Fibroblast of skin of right quadriceps (primary cell): ENCODE measurements around the gene MPPED1.

ENCODE experiments used
- DNase-seq: peaks from one replicate; pipeline ENCODE4 v3.0.0-alpha.2; 2013

The MPPED1 gene, protein sequence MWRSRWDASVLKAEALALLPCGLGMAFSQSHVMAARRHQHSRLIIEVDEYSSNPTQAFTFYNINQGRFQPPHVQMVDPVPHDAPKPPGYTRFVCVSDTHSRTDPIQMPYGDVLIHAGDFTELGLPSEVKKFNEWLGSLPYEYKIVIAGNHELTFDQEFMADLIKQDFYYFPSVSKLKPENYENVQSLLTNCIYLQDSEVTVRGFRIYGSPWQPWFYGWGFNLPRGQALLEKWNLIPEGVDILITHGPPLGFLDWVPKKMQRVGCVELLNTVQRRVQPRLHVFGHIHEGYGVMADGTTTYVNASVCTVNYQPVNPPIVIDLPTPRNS

DNA sequence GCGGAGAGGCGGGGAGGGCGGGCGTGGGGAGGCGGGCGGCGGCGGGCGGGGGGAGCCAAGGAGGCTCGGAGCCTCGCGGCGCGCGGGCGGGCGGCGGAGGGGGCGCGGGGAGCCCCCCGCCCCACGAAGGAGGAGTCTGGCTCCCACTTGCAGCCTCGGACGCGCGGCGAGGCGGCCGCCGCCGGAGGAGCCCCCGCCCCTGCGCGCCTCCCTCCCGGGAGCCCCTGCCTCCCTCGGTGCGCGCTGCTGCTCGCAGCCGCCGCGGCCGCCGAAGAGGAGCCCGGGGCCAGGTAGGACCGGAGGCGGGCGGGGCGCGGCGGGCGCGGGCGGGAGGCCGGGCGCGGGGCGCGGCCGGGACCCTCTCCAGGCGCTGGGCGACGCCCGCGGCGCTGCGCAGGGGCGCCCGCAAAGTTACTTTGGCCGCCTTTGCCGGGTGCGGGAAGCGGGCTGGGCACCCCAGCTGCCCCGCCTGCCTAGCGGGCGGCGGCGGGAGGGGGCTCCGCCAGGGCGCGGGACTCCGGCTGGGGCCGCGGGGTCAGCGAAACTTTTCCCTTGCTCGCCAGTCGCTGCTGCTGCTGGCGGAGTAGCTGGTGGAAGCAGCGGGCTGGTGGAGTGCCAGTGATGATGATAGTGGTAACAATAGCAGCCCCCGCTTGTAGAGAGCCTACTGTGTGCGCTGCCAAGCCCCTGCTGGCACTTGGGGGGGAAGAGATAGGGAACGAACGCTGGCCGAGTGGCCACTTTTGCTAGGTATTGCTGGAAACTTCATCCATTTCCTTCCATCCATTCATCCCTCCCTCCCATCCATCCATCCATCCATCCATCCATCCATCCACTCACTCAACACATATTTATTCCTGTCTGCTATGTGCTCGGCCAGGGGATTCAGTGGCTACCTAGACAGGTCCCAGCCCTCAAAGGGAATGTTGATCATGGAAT lies at the start of gene MPPED1:
Gene MPPED1 (plus strand): TSS at position 146 of the 939 bp plus-strand sequence. CDS start 12,972 bp downstream, outside the sequence.
- DNase-seq = no peak

DNA sequence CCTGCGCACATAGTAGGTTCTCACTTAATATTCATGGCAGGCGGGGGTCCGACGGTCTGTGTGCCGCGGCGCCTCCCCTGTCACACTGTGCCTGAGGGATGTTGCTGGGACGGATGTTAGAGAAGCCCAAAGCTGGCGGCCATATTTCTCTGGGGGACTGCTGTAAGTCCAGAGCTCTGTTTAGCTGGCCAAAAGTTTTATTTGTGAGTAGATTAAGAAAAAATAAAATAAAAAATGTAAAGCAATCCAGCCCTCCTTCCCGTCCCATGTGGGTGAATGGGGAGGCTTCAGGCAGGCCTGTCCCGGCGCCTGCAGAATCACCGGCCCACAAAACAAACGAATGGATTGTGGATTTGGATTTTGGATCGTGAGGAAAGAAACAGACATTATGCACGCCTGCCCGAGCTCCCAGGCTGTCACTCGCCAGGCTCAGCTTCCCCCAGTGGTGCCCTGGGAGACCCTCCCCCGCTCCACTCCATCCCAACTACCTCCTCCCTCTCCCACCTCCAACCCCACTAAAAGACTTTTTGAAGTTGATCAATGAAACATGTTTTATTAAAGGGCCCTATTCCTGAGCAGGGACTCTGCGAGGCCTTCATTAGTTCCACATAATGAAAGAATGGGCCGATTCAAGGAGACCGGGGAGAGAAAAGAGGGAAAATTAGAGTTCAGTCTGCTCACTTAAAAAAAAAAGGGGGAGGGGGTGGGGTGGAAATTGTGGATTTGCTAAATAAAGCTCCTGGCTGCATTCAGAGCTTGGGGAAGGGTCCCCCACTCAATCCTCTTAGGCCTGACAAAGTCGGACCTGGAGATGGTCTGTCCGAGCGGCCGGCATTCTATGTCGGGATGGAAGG lies 48.3 kb upstream of the MPPED1 start:
- no peak for DNase-seq

GRCh38 chr22:43364169-43364435 lies 47.7 kb upstream of the MPPED1 start:
- no peak for DNase-seq

GRCh38 chr22:43365715-43366440 lies 45.9 kb upstream of the MPPED1 start:
- no peak for DNase-seq

DNA sequence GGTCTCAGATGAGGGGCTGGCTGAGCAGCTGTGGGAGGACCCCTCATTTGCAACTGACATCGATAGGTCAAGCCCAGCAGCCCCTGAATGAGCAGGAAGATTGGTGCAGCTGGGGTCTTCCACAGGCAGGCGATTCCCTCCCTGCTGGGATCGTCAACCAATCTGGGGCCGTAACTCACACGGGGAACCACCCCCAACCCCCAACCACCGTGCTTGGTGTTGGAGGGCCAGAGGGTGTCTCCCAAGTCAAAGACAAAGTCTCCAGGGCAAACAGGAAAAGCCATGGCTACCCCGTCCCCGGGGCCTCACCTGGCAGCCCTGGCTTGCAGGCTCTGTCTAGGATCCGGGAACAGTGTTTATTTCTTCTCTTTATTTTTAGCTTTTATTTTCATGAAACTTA lies 41.8 kb upstream of the MPPED1 start:
- DNase-seq = no peak

DNA sequence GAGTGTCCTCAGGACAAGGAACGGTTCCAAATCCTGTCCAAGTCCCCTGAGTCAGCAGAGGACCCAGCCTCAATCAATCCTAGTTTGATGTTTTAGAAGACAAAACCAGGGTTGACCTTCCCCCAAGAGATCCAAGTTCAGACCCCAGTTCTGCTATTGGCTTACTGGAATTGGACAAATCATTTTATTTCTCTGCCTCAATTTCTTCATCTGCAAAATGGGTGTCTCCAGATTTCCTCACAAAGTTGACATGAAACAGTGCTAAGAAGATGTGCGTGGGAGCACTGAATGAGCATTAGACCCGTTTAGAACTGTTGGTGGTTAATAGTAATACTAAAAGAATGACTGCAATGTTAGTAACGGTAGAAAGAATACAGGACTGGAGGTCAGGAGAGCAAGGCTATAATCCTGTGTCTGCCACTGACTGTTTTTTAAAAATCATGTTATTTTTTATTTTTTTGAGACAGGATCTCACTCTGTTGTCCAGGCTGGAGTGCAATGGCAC lies 35.8 kb upstream of the MPPED1 start:
- DNase-seq = peak; percentile 11

DNA sequence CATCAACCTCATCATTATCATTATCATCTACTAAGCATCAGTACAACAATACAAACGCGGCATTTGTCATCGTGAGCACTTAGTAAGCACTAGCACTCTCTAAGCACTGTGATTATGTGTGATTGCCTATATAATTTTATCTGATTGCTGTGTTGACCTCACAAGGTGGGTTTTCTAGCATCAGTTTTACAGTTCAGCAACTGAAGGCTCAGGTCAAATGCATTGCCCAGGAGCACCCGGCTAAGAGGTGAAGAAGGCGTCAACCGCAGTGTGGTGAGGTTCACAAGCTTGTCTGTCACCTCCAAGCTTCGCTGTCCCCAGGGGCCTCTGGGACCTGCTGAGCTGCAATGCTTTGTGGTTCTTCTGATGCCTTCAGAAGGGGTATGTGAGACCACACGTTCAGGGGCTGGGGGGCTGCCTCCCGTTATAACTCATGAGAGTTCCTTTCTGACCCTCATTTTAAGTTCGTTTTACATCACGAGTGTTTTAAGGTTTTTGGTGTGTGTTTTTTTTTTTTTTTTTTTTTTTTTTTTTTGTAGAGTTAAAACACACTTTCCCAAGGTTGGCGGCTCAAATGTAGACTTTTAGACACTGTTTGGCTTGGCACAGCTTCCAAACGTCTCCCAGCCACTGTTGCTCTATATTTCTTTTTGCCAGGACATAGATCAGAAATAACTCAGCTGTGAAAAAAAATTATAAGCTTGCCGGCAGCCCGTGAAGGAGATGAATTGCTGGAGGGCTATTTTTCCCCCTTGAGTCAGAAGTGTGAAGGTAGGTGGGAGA lies 34.9 kb upstream of the MPPED1 start:
- no peak for DNase-seq

DNA sequence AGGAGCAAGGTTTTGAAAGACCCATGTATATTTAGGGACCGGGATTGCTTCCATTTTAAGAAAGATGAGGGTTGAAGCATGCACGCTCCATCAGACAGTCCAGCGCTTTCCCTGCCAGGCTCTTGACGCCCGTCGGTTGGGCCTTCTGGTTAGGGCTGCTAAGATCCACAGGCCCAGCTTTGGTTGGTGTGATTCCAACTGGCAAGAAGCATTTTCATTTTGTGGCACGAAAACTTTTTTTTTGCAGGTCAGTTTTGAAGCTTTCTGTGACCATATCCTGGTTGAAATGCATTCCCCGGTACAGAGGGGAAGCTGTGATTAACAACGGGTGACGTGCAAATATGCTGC lies 34.3 kb upstream of the MPPED1 start:
- DNase-seq = peak; percentile 19

GRCh38 chr22:43377896-43378704 lies 33.7 kb upstream of the MPPED1 start:
- DNase-seq = no peak

DNA sequence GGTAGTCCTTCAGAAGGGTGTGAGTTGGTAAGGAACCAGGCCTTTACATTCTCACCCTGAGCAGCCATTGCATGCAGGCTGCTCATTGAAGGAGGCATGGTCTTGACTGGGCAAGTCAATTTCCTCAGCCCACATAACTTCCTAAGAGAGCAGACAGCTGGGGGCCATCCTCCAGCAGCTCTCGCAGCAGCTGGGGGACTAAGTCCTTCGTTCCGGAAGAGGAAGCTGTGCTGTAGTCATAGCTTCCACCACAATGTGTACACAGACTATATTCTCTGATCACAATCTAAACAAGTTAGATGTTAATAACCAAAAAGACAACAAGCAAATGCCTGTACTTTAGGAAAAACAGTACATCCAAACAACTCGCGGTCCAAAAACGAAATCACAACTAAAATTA lies 30.1 kb upstream of the MPPED1 start:
- DNase-seq = no peak

- no peak for DNase-seq
Observed at GRCh38 chr22:43384863-43385262, 27.0 kb upstream of the MPPED1 start.

DNA sequence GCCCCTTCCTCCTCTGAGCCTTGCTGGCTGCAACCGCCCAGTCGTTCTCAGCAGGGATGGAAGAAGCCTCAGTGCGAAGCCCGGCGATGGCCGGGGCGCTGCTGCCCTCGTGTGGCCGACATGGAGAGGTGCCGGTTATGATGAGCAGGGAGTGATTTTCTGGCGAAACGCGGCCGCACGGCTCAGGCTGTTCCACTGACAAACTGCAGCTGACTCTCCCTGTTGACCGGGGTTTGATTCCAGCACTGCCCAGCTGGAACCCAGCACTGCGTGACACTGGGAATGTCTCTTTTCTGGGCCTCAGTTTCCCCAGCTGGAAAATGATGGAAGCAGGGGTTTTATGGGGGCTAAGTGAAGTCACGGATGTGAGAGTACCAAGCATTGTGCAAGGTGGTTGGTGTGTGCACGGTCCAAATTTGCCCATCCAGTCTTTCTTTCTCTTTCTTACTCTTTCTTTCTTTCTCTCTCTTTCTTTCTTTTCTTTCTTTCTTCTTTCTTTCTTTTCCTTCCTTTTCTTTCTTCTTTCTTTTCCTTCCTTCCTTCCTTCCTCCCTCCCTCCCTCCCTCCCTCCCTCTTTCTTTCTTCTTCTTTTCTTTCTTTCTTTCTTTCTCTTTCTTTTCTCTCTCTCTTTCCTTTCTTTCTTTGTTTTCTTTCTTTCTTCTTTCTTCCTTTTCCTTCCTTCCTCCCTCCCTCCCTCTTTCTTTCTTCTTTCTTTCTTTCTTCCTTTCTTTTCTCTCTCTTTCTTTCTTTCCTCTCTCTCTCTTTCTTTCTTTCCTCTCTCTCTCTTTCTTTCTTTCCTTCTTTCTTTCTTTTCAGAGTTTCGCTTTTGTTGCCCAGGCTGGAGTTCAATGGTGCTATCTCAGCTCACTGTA lies 25.8 kb upstream of the MPPED1 start:
- peak; percentile 53 for DNase-seq

DNA sequence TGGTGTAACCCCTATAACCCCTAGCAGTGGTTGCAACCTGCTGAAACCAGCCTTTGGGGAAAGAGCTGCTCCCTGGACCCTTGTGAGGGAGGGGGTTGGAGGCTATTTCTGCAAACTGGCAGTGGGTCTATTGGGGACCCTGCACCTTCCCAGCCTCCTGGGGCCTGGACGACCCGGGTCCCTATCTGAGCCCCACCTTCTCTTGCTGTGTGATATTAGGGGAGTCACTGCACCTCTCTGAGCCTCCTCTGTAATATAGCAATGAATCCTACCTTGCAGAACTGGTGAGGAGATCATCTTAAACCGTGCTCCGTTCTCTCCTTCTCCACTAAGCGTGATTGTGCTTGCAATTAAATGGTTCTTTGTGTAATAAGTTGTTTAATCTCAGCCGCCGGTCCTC lies 24.0 kb upstream of the MPPED1 start:
- no peak for DNase-seq

DNA sequence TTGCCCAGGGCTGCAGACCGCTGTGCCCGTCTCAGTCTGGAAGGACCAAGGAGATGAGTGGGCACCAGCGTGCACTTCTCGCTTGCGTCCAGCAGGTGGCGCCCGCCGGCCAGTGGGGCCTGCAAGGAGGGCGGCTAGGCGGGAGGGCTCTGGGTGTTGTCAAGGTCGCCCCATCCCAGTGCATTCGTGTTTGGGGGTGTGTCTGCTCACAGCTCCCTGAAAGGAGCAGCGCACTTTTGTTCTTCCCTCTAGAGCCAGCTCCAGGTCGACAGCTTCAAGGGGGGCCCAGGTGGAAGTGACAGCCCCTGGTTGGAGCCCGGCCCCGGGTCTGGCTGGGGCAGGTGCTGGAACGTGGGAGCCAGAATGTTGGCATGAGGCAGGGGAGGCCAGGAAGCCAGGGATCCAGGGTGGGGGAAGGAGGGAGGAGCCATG lies 23.4 kb upstream of the MPPED1 start:
- DNase-seq = peak; percentile 35

DNA sequence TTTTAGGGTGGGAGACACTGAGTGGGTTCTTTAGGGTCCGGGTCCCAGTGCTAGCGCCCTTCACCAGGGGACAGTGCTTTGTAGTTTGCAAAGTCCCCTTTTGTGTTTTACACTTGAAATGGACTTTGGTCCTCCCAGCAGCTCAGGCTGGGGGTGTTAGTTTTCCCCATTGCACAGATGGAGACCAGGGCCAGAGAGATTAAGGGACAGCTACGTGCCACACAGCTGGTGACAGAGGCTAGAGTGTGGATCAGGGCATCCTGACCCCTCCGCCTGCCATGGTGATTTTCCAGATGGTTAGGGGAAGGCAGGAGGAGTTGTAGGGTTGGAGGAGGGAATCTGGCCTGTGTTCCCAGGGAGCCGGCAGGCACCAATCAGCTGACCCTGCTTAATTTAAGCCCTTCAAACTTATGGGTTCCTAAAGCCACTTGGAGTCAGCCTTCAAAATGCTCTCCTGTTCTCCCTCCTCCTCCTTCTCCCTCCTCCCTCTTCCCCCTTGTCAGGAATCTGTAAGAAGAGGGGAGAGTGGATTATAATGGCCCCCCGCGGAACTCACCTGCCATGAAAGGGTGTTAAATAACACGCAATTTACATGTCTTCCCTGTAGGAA lies 22.5 kb upstream of the MPPED1 start:
- no peak for DNase-seq

DNA sequence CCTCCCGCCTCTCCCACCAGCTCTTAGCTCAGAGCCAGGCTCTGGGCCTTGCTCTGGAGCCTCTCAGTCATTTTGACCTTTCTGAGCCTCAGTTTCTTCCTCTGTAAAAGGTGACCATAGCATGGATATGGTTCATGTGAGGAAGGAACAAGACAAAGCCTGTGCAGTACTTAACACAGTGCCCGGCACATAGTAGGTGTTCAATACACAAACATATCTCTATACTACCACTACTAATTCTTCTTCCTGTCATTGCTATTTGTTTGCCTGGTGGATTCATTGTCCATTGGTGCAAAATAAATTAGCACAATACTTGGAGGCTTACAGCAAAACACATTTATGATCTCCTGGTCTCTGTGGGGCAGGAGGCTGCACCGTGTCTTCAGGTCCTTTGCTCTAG lies 21.6 kb upstream of the MPPED1 start:
- no peak for DNase-seq

- DNase-seq = no peak
Observed at GRCh38 chr22:43390872-43391271, 20.9 kb upstream of the MPPED1 start.

DNA sequence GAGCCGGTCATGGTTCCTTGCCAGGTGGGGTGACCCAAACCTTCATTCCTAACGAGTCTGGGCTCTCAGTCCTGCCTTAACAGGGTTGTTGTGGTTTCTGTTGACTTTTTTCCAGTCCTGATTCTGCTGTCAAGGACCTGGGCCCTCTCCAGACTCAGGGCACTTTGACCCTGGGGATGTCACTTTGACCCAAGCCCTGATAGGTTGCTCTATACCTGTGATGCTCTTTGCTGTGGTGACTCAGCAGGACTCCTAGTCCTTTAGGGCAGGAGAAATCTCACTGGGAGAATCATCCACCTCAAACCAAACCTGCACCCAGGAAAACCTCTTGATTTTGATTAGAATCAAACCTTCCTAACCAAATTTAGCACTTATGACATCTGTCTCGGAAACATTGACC lies 20.5 kb upstream of the MPPED1 start:
- no peak for DNase-seq

DNA sequence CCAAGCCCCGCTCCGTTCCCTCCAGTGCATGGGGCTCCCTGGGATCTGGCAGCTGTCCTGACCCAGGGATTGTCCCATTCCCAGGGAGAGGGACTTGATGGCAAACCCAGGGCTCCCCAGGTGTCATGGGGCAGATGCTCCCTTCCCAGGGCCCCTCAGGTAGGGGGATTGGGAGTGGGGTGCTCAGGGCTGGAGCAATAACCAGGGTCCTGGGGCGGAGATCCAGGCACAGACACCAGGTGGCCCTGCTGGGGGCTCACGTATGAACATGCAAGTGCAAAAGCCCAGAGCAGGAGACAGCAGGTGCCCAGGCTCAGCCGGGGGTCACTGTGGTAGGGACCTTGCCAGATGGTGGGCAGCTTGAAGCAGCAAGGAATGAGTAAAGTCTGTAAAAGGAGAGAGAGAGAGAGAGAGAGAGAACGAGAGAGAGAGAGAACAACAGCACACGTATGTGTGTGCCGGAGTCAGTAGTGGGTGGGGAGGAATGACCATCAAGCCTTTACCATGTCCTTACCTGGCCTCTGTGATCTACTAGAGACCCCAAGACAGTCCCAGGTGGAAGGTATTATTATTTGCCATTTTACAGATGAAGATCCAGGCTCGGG lies 19.3 kb upstream of the MPPED1 start:
- DNase-seq = no peak
